ENCODE data around the gene OR2S2.
"Not testable (repeated sequence)": the region's sequence is repeated elsewhere in the genome, so short reads cannot be mapped to it uniquely, and the experiment has no call there.

OR2S2 gene

DNA sequence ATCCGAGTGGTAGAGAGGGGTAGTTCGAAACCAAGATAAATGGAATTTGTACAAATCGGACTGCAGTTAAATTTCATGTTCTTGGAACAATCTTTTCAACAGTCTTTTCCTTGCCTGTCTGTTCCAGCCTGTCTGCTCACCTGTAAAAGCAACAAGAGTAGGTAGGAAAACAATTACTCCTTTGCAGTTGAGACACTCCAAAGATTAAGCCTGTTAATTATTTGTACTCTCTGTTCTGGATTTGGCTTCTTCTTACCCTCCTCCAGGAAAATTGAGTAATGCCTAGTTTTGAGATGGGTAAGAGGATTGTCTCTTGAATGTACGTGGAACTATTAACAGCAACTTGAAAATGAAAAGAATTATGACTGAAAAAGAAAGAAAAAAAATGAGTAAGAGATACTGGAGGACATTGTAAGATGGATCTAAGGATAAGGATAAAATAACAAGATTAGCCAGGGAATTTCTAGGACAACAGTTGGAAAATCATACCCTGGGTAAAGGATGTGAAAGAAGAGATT, 24.3 kb downstream of the OR2S2 start:
- no peak for DNase-seq (ENCODE audit: low spot score)

DNA sequence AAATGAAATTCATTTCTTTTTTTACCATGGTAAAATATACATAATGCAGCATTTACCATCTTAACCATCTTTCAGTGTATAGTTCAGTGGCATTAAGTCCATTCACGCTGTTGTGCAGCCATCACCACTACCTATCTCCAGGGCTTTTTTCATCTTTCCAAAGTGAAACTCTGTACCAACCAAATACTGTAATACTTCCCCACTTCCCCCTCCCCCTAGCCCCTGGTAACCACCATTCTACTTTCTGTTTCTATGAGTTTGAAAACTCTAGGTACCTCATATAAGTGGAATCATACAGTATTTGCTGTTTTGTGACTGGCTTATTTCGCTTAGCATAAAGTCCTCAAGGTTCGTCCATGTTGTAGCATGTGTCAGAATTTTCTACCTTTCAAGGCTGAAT, 25.2 kb downstream of the OR2S2 start:
- no peak for DNase-seq (ENCODE audit: low spot score)

DNA sequence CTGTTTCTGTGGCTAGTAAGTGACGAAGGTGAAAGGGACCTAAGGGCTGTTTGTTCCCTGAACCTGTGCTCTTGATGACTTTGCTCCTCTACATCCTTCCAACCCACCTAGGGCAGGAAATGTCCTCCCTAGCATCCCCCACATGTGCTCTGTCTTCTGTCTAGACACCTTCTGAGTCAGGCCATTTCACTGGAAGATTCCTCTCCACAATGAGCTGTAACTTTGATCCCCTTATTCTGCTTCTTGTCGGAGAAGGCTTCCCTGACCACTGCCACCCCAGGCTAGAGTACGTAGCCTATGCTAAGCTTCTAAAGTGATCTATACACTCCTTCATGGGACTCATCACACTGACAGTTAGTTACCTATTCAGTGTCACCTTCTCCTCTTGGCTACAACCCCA, 27.0 kb downstream of the OR2S2 start:
- DNase-seq (ENCODE audit: low spot score): no peak

DNA sequence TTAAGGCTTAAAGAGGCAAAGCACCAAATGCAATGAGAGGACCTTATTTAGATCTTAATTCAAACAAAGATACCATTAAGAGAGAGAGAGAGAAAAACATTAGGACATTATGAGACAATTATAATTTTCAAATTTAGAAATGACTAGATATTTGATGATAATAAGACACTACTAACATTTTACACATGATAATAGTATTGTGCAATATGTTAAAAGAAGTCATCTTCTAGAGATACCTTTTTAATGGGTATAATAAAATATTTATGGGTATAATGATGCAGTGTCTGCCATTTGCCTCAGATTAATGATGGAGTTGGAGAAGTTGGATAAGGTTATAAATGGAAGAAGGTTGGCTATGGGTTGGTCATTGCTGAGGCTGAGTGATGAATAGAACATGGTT, 27.4 kb downstream of the OR2S2 start:
- no peak for DNase-seq (ENCODE audit: low spot score)

DNA sequence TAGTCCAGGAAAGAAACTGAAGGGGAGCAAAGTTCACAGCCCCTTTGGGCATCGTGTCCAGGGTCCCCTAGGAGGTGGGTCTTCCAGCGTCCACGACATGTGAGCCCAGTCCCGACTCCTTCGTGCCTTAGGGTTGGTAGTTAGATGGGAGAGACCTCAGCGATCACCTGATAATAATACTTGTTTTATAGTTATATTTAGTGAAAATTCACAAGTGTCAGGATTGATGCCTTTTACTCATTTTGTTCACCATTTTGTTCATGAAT, 28.6 kb downstream of the OR2S2 start:
- no peak for DNase-seq (ENCODE audit: low spot score)

DNA sequence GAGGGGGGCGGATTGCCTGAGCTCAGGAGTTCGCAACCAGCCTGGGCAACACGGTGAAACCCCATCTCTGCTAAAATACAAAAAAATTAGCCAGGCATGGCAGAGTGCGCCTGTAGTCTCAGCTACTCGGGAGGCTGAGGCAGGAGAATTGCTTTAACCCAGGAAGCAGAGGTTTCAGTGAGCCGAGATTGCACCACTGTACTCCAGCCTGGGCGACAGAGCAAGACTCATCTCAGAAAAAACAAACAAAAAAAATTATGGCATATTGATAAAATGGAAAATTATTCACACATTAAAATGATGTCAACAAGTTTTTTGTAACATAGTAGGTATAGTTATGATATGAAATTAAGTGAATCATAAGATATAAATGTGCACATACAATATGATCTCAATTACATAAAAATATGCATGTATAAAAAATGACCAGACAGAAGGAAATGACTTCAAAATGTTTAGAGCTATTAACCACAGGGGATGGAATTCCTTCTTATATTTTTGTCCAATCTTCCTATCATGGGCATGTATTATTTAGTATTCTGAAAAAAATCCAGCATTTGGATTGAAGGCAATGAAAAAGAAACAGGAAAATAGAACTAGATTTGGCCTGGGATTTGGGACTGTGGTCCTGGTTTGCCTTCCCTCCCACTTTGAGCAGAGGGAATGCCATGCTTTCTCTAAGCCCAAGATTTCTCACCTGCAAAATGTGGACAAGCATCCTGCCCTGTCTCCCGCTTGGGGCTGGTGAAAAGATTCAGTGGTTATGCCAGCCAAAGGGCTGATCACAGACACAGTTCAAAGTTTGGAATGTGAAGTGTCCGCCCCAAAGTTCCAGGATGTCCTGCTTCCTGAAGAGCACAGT, 29.1 kb downstream of the OR2S2 start:
- no peak for DNase-seq (ENCODE audit: low spot score)

DNA sequence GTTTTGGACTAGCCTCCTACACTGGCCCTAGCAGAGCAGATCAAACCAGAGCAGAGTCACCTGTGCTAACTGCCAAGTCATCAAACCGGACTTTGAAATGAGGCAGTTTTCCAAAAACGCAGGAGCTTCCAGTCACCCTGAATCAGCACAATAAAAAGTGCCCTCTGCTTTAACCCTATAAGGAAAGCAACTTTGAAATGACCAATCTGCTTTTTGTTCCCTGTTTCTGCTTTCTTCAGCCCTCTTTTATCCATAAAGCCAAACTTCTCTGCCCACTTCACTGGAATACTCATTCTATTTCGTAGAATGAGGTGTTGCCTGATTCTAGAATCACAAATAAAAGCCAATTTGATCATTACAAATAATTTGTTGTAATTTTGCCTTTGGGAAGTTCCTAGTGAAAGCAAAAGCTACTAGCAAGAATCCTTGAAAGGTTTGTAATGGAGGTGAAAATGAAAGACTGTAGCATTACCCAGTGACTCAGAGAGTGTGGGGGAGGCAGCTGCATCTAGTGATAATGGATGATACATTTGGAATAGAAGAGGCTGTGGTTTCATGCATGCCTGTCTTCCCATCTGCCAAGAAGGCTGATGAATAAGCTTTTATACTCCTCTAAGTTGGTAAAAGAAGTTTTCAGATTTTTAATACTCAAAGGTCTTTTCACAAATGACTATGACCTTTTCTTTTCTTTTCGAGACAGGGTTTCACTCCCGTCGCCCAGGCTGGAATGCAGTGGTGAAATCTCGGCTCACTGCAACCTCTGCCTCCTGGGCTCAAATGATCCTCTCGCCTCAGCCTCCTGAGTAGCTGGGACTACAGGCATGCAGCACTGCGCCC, 33.8 kb downstream of the OR2S2 start:
- no peak for DNase-seq (ENCODE audit: low spot score)

DNA sequence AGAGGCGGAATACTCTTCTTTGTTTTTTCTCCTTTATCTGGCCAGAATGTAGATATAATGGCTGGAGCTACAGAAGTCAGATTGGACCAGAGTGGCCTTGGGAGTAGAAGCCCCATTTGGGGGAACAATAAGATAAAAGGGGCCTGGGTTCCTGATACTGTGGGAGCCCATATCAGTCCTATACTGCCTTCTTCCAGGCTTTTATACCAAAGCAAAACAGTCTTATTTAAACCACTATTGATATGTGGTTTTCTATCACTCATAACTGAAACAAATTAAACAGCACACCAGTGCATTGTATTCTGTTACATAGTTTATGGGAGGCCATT, 34.4 kb downstream of the OR2S2 start:
- DNase-seq (ENCODE audit: low spot score): no peak

DNA sequence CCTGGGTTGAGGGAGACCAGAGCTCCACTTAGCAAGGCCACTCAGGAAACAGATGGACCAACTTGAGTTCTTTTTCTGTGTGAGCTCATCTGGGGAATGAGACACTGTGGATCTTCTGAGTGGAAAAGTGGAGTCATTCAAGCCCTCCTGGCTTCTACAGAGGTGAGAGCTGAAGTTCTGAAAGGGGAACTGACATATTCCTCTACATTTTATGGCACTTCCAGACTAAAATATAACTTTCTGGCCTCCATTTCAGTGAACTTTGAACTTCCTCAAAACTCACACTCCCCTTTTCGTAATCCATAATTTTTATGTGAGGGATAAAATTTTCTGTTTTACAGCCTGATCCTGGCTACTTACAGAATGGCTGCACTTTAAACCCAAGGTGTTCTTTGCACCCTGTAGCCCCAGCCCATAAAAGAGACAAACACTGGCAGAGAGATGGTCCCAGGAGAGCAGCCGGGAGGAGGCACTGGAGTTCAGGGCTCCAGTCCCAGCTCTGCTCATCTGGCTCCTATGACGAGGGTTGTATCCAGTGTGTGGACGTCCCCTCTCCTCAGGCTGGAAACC, 37.8 kb downstream of the OR2S2 start:
- DNase-seq (ENCODE audit: low spot score): no peak

DNA sequence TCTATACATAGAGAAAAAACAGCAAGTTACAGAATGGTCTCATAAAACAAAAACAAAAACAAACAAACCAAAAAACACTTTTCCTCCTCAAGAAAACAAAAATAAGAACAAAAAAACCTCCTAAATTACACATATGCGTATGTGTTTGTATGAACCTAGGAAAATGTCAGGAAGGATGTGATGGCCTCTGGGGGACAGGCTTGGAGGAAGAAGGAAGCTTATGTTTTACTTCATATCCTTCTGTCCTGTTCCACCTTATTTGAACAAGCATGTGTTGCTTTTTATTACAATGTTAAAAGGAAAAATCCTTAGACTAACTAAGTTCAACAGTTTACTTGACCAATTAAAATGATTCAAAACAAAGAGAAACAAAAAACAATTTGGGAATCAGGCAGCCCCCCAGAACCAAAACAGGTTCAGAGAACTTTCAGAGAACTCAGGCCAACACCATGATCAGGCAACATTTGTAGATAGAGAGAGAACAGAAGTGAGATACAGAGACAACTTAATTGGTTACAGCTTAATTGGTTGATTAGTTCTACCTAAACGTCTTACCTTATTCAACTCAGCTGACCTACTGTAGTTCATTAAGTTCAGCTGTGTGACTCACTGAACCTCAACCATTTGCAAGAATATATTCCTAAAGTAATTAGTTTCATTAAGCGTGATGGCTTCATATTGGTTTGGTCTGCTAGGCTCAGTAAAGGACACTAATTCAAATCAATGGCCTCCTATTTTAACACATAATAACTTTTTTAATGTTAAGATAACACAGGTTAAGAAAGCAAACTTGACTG, 38.5 kb downstream of the OR2S2 start:
- no peak for DNase-seq (ENCODE audit: low spot score)

DNA sequence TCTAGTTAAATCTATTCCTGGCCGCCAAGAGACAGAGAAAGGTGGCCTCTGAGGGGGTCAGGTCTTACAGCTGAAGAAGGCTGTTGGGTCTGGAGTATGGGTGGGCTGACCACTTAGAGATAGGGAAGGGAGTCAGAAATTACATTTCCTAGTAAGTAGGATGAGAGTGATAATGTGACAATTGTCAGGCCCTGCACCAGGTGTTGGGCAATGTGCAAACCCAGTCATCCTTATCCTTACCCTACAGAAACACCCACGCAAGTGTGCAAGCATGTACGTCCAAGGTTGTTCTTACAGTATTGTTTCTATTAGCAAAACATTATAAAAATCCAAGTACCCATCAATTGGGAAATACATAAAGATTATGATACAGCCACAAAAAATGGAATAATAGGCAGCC, 39.2 kb downstream of the OR2S2 start:
- DNase-seq (ENCODE audit: low spot score): no peak

DNA sequence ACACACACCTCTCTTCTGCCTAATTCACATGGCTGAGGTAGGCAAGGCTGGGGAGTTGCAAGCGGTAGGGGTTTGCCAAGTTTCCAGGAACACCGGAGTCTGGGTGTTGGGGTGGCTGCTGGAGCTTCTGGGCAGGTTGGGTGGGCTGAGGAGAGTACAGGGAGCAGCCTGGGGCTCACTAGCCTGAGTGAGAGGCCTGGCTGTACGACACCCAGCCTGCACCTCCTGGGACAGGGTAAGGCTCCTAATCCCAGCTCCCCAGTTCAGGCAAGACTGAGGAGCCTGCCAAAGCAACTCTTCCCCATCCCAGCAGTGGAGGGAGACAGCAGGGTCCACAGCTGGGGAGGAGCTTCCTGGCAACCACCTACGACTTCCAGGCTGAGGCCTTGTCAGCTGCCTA, 40.7 kb downstream of the OR2S2 start:
- no peak for DNase-seq (ENCODE audit: low spot score)

DNA sequence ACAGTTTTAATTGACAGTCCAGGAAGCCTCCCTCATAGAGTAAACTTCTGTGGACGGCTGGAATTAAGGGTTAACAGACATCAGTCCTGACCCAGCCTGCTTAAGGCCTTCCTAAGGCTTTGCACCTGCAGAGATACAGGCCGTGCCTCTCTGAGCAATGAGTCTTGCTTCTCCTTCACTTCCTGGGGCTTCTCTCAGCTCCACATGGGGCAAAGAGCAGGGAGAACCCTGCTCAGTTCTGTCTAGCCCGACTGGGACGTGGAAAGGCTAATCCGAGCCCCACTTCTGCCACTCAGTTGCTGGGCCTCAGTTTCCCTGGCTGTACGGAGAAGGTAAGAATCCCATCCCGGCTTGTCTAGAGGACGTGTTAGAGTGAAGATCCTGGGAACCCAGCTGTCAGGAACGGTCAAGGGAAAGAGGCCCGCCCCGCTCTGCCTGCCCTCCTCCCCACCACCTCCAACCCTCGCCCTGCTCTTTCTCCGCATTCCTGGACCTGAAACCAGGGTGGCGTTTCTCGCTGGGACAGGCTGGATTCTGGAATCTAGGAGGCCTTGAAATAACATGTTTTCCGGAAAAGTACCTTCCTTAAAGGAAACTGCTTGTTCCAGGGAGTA, 42.2 kb downstream of the OR2S2 start:
- DNase-seq (ENCODE audit: low spot score): no peak

DNA sequence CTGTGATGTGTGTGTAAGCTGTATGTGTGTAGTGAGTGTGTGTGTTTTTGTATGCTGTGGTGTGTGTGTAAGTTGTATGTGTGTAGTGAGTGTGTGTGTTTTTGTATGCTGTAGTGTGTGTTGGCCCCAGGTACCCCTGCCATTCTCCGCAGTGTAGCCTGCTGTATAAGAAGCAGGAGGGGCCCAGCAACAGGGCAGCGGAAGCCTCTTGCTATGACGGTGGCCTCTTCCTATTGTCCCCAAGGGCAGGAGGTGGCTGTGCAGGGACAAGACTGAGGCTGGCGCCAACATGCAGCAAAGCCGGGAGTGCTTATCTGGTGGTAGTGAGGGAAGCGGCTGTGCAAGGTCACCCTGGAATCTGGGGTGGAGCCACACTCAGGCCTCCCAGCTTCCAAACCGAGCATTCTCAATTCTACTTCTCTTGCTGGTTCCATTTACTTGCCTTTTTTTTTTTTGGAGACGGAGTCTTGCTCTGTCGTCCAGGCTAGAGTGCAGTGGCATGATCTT, 43.6 kb downstream of the OR2S2 start:
- no peak for DNase-seq (ENCODE audit: low spot score)

DNA sequence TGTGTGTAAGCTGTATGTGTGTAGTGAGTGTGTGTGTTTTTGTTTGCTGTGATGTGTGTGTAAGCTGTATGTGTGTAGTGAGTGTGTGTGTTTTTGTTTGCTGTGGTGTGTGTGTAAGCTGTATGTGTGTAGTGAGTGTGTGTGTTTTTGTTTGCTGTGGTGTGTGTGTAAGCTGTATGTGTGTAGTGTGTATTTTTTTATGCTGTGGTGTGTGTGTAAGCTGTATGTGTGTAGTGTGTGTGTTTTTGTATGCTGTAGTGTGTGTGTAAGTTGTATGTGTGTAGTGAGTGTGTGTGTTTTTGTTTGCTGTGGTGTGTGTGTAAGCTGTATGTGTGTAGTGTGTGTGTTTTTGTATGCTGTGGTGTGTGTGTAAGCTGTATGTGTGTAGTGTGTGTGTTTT, 44.5 kb downstream of the OR2S2 start:
- not testable (repeated sequence) for DNase-seq (ENCODE audit: low spot score)

DNA sequence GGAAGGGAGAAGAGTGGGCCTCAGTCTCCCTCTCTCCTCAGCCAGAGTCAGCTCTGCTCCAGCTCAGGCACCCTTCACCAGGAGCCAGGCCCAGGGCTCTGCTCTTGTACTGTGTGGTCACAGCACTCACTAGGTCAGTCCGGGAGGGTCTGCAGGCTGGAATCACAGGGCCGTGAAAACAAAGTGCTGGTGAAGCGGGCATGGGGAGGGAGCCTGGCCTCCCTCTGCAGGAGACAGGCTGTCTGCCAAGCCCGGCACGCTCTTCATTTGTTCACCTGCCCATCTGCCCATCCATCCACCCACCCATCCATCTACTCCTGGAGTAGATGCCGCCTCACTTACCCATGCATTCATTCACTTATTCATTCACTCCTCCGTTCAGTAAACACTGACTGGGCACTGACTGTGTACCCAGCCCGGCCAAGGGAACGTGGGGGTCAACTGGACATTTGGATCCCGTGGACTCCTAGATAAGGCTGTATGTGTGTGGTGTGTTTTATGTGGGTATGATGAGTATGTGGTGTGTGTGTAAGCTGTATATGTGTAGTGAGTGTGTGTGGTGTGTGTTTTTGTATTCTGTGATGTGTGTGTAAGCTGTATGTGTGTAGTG, 45.1 kb downstream of the OR2S2 start:
- DNase-seq (ENCODE audit: low spot score): no peak

DNA sequence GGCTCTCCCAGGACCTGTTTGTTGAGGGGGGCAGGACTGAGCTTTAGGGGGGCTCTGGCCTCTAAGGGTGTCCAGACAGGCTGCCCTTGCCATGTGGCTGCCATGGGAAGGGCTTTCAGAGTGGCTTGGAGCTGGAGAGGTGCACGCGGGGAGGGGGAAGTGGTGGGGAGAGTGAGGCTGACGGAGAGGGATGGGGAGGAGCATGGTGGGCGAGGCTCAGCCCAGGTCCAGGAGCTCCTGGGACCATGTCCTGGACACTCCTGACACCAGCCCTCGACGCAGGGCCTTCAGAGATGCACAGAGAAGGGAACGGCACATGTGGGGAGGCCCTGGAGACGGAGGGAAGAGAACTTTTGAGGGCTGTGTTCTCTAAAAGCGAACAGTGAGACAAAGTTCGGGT, 46.3 kb downstream of the OR2S2 start:
- DNase-seq (ENCODE audit: low spot score): no peak

DNA sequence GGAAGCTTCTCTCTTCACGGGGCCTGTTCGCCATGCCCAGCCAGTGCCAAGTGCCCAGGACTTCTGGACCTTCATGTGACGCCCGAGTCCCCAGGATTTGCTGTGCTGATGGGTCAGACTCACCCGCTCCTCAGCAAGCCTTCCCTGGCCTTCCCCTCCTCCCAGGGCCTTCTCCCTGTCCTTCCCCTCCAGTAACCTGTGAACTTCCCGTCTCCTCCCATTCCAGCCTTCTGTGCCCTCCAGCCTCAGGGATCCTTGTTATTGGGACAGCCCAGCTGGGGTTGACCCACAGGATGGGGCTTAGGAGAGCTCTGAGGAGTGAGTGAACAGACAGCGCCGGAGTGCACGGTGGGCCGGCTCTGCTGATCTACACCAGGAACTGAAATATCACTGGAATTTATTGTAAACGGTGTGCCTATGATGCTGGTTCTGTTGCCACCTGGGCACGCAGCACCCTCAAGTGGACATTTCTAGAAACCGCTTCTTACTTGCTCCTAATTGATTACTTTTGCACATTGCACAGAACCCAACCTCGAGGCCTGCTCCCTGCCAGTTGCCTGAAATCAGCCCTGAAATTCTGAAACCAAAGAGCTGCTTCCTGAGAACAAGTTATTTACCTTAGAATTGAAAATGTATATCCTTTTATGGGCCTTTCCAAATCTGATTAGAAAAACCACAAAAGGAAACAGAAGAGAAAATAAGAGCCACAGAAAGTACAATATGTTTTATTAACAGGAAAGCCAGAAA, 47.2 kb downstream of the OR2S2 start:
- DNase-seq (ENCODE audit: low spot score): peak; percentile 63

DNA sequence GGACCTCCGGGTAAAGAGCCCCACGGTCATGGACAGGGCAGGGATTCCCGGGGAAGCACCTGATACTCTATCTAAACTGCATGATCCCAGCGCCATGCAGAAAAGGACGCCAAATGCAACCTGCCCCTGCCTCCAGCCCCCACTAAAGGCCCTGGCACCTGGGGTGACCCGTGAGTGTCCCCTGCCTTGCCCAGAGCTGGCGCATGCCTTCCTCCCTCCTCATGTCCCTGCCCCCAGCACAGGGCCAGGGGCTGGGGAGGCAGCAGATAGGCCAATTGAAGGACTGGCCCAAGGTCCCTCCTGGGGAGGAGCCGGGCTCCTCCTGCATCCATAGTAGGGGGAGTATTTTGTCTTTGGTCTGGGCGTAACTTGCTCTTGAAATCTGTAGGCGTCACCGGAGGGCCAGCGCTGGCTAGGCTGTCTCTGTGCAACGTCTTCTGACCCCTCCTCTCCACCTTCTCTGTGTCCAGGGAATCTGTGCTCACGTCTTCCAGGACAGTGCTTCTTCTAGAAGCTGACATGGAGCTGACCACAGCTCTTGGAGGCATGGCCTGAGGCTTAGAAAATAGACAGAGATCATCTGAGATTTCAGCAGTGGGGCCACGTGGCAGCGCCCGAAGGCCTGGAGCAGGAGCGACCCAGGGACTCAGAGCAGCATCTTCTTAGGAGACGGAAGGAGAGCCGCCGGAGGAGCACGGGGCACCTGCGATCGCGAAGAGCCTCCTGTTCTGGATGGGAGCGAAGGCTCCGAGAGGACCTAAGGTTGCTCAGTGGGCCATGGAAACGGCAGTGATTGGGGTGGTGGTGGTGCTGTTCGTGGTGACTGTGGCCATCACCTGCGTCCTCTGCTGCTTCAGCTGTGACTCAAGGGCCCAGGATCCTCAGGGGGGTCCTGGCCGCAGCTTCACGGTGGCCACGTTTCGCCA, 48.0 kb downstream of the OR2S2 start:
- no peak for DNase-seq (ENCODE audit: low spot score)
